HL-60 (cell line): Measurements from ENCODE around the gene ANKRD31.
"Not testable (repeated sequence)": the region's sequence is repeated elsewhere in the genome, so short reads cannot be mapped to it uniquely, and the experiment has no call there.

Experiments
- DNase-seq, 2 experiments: peaks; one replicate each; pipeline ENCODE4 v3.0.0-alpha.2; 2010 to 2020; ENCODE audit warnings: low read depth in 1 of 2, low spot score in 1 of 2
- H3K27ac ChIP-seq: fragments of 250-450 bp; sonication (Bioruptor Pico); replicated peaks from 2 replicates; pipeline ENCODE4 v1.5.1; 2020; ENCODE audit warnings: mild to moderate bottlenecking, moderate library complexity
- H3K27me3 ChIP-seq: fragments of 250-450 bp; sonication (Bioruptor Pico); 2 replicates; pipeline ENCODE4 v1.5.1; 2021; ENCODE audit warnings: mild to moderate bottlenecking, moderate library complexity; ENCODE audit not compliant: insufficient read depth, poor library complexity, severe bottlenecking
- H3K4me3 ChIP-seq: replicated peaks from 2 replicates; pipeline ENCODE4 v1.5.1; 2011; ENCODE audit warnings: mild to moderate bottlenecking, control low read depth, low read length; ENCODE audit not compliant: insufficient read depth
- CTCF ChIP-seq: IDR thresholded peaks from one replicate; pipeline ENCODE4 v1.5.1; 2011; ENCODE audit warnings: low read length, control low read depth, inconsistent platforms; ENCODE audit not compliant: insufficient read depth
- GABPA ChIP-seq: IDR thresholded peaks from 2 replicates; pipeline ENCODE4 v1.6.1; 2012; ENCODE audit warnings: low read depth
- POLR2AphosphoS5 ChIP-seq: IDR thresholded peaks from 2 replicates; pipeline ENCODE4 v1.6.1; 2012; ENCODE audit warnings: low read depth
- REST ChIP-seq: IDR thresholded peaks from 2 replicates; pipeline ENCODE4 v1.6.1; 2012; ENCODE audit warnings: low read depth; ENCODE audit not compliant: insufficient replicate concordance
- SPI1 ChIP-seq: IDR thresholded peaks from 2 replicates; pipeline ENCODE4 v1.6.1; 2012; ENCODE audit warnings: low read depth, mild to moderate bottlenecking, borderline replicate concordance

Gene ANKRD31

GRCh38 chr5:75138689-75139088, 98.0 kb downstream of the ANKRD31 start:
- Histone ChIP-seq H3K4me3 (no peak overlapping the region), H3K27ac (no peak overlapping the region), H3K27me3 (no peaks in the 10 kb centered on the region)
- TF ChIP-seq SPI1, result no peak
- TF ChIP-seq CTCF, result no peak
- TF ChIP-seq GABPA, result no peak
- no peak for TF ChIP-seq REST
- TF ChIP-seq POLR2AphosphoS5, result no peak
- no peak for DNase-seq

GRCh38 chr5:75130818-75131349, 105.8 kb downstream of the ANKRD31 start:
- Histone ChIP-seq H3K27me3 (no peaks in the 10 kb centered on the region), H3K4me3 (no peak overlapping the region), H3K27ac (no peak overlapping the region)
- DNase-seq, result no peak
- TF ChIP-seq POLR2AphosphoS5 (no peak), GABPA (no peak), CTCF (no peak), SPI1 (no peak), REST (no peak)

- TF ChIP-seq CTCF, result no peak
- no peak for TF ChIP-seq SPI1
- TF ChIP-seq POLR2AphosphoS5, result no peak
- TF ChIP-seq GABPA, result no peak
- no peak for TF ChIP-seq REST
- H3K27me3 ChIP-seq, result no peaks in the 10 kb centered on the region
- H3K4me3 ChIP-seq, result no peak overlapping the region
- DNase-seq, result no peak
- no peak overlapping the region for H3K27ac ChIP-seq
Observed at GRCh38 chr5:75116856-75117255, 119.8 kb downstream of the ANKRD31 start.

- H3K27me3 ChIP-seq, H3K4me3 ChIP-seq, DNase-seq, H3K27ac ChIP-seq: not testable (repeated sequence)
Observed at GRCh38 chr5:75114311-75114710, 122.4 kb downstream of the ANKRD31 start.
